ACHN (cell line): ENCODE data around the gene SIAH2.
A peak's percentile ranks its signal among the peaks of the same experiment; 100 is the strongest.

Experiments used
- DNase-seq: peaks from one replicate; pipeline ENCODE4 v3.0.0-alpha.2; 2015
- in situ Hi-C: cut with HindIII; loops from 2 replicates; pipeline ENCODE4 v1.10.0; 2017; ENCODE audit warnings: low sequenced_read_pairs, low pct_ligation_motif_present, low pct_unique_long_range_greater_than_20kb

The SIAH2 gene

GRCh38 chr3:150720444-150720843 lies 42.5 kb downstream of the SIAH2 start:
- in situ Hi-C loops, result no loop called here
- no peak for DNase-seq

- no peak for DNase-seq
- in situ Hi-C loops, result no loop called here
Observed at GRCh38 chr3:150710097-150710496, 52.9 kb downstream of the SIAH2 start.

- in situ Hi-C loops, result no loop called here
- DNase-seq, result peak; percentile 89
Observed at GRCh38 chr3:150703756-150704344, 59.1 kb downstream of the SIAH2 start, which contains the start of gene ERICH6. ERICH6 (minus strand) TSS chr3:150703920; CDS start chr3:150703898, 22 bp downstream.

- in situ Hi-C loops, result no loop called here
- DNase-seq, result no peak
Observed at GRCh38 chr3:150703299-150703755, 59.6 kb downstream of the SIAH2 start.

GRCh38 chr3:150699068-150699639 lies 63.8 kb downstream of the SIAH2 start:
- no peak for DNase-seq

GRCh38 chr3:150697646-150698045 lies 65.3 kb downstream of the SIAH2 start:
- in situ Hi-C loops, result no loop called here

More at GRCh38 chr3:150699068-150699639, 63.8 kb downstream of the SIAH2 start:
- in situ Hi-C loops, result no loop called here

GRCh38 chr3:150691414-150692040 lies 71.4 kb downstream of the SIAH2 start:
- no peak for DNase-seq
- in situ Hi-C loops, result no loop called here

More at GRCh38 chr3:150697646-150698045, 65.3 kb downstream of the SIAH2 start:
- DNase-seq, result no peak
